ENCODE data around the gene FBXO5. TPM values are rescaled to one million over a fixed set of nuclear protein-coding genes. Genes with fewer than 3 reads are reported as not detected.

FBXO5 gene
- total RNA-seq, 1 donor from 2014 or later: 111 TPM

GRCh38 chr6:152979116-152979515 is 3.7 kb downstream of the FBXO5 start:
- Histone ChIP-seq H3K4me3 (peak overlapping the region; percentile 100), H3K36me3 (peaks cover 20% of the 10 kb centered on the region), H3K27me3 (no peaks in the 10 kb centered on the region), H3K9ac (no peak overlapping the region), H3K27ac (no peak overlapping the region), H3K4me2 (peak overlapping the region; percentile 93), H2AFZ (replicated peaks) (no peak overlapping the region), H4K20me1 (ENCODE audit: low read depth) (peaks cover 80% of the 10 kb centered on the region), H3K4me1 (peaks cover 67% of the 10 kb centered on the region), H3K9me3 (ENCODE audit: low read depth) (no peaks in the 10 kb centered on the region), H3K79me2 (ENCODE audit: low read depth) (peaks cover 93% of the 10 kb centered on the region), H3F3A (ENCODE audit: low read depth) (peaks cover 21% of the 10 kb centered on the region)
- DNase-seq (ENCODE audit: low spot score): no peak
- H3K9me3 Mint-ChIP-seq: peaks cover 4% of the 10 kb centered on the region
- H3K4me1 Mint-ChIP-seq: peaks cover 34% of the 10 kb centered on the region
- H3K27ac Mint-ChIP-seq: no peak overlapping the region
- TF ChIP-seq EZH2phosphoT487 (IDR thresholded peaks at IDR 0.05): no peak
- TF ChIP-seq EZH2 (IDR thresholded peaks at IDR 0.05): no peak
- TF ChIP-seq, protein P1, sequence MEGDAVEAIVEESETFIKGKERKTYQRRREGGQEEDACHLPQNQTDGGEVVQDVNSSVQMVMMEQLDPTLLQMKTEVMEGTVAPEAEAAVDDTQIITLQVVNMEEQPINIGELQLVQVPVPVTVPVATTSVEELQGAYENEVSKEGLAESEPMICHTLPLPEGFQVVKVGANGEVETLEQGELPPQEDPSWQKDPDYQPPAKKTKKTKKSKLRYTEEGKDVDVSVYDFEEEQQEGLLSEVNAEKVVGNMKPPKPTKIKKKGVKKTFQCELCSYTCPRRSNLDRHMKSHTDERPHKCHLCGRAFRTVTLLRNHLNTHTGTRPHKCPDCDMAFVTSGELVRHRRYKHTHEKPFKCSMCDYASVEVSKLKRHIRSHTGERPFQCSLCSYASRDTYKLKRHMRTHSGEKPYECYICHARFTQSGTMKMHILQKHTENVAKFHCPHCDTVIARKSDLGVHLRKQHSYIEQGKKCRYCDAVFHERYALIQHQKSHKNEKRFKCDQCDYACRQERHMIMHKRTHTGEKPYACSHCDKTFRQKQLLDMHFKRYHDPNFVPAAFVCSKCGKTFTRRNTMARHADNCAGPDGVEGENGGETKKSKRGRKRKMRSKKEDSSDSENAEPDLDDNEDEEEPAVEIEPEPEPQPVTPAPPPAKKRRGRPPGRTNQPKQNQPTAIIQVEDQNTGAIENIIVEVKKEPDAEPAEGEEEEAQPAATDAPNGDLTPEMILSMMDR (IDR thresholded peaks at IDR 0.05): no peak
- peaks cover 6% of the 10 kb centered on the region for H3K27me3 Mint-ChIP-seq (ENCODE audit: insufficient read depth, low read depth)
- H3K4me3 Mint-ChIP-seq: no peak overlapping the region
- peaks cover 49% of the 10 kb centered on the region for H3K36me3 Mint-ChIP-seq

DNA sequence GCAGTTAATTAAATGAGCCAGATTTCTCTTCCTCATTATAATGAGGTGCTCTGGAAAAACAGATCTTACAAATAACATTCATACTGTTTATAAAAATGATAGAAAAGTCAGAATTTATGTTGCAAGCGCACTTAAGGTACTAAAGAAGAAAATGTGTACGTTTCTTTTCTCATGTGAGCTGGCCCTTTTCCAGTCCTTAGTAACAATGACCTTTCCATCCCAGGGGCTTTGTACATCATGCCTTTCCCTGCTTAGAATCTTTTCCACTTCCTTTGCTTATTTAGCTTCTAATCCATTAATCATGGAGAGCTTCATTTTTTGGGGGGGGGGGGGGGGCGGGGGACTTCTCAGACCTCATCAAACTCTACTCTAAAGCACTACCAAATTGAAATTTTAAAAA is 4.8 kb downstream of the FBXO5 start:
- TF ChIP-seq EZH2phosphoT487 (IDR thresholded peaks at IDR 0.05) (no peak), EZH2 (IDR thresholded peaks at IDR 0.05) (no peak)
- TF ChIP-seq, protein P1 (IDR thresholded peaks at IDR 0.05): no peak
- Mint-ChIP-seq H3K27me3 (ENCODE audit: insufficient read depth, low read depth) (no peaks in the 10 kb centered on the region), H3K4me1 (peaks cover 34% of the 10 kb centered on the region), H3K36me3 (peaks cover 60% of the 10 kb centered on the region), H3K27ac (no peak overlapping the region), H3K4me3 (no peak overlapping the region), H3K9me3 (peaks cover 4% of the 10 kb centered on the region)
- peaks cover 70% of the 10 kb centered on the region for H3K4me1 ChIP-seq
- H3K4me2 ChIP-seq: peak overlapping the region; percentile 93
- H3F3A ChIP-seq (ENCODE audit: low read depth): peaks cover 19% of the 10 kb centered on the region
- H3K27ac ChIP-seq: peak overlapping the region; percentile 54
- peaks cover 31% of the 10 kb centered on the region for H3K36me3 ChIP-seq
- DNase-seq (ENCODE audit: low spot score): no peak
- no peaks in the 10 kb centered on the region for H3K9me3 ChIP-seq (ENCODE audit: low read depth)
- no peak overlapping the region for H3K9ac ChIP-seq
- H3K79me2 ChIP-seq (ENCODE audit: low read depth): peaks cover 98% of the 10 kb centered on the region
- peak overlapping the region; percentile 100 for H3K4me3 ChIP-seq
- H4K20me1 ChIP-seq (ENCODE audit: low read depth): peaks cover 90% of the 10 kb centered on the region
- H2AFZ ChIP-seq (replicated peaks): no peak overlapping the region
- no peaks in the 10 kb centered on the region for H3K27me3 ChIP-seq

- Histone ChIP-seq H4K20me1 (ENCODE audit: low read depth) (peaks cover 91% of the 10 kb centered on the region), H3K4me2 (peak overlapping the region; percentile 93), H3F3A (ENCODE audit: low read depth) (peaks cover 21% of the 10 kb centered on the region), H3K4me3 (peak overlapping the region; percentile 28), H3K36me3 (peaks cover 36% of the 10 kb centered on the region), H3K27me3 (no peaks in the 10 kb centered on the region), H3K79me2 (ENCODE audit: low read depth) (peaks cover 100% of the 10 kb centered on the region), H3K9ac (no peak overlapping the region), H3K27ac (peak overlapping the region; percentile 54), H3K9me3 (ENCODE audit: low read depth) (no peaks in the 10 kb centered on the region), H3K4me1 (peaks cover 70% of the 10 kb centered on the region), H2AFZ (replicated peaks) (no peak overlapping the region)
- Mint-ChIP-seq H3K4me1 (peaks cover 34% of the 10 kb centered on the region), H3K27ac (no peak overlapping the region), H3K9me3 (peaks cover 4% of the 10 kb centered on the region), H3K36me3 (peaks cover 65% of the 10 kb centered on the region), H3K27me3 (ENCODE audit: insufficient read depth, low read depth) (no peaks in the 10 kb centered on the region), H3K4me3 (no peak overlapping the region)
- no peak for DNase-seq (ENCODE audit: low spot score)
- TF ChIP-seq EZH2 (IDR thresholded peaks at IDR 0.05): no peak
- TF ChIP-seq EZH2phosphoT487 (IDR thresholded peaks at IDR 0.05): no peak
- TF ChIP-seq, protein P1 (IDR thresholded peaks at IDR 0.05): no peak
Observed at GRCh38 chr6:152977556-152977955, 5.3 kb downstream of the FBXO5 start.
